HCT116 (cell line): ENCODE measurements around the gene NPDC1.
A peak's percentile ranks its signal among the peaks of the same experiment; 100 is the strongest.

Experiments
- CBX3 ChIP-seq: IDR thresholded peaks from 2 replicates; pipeline ENCODE4 v1.6.1; 2012; ENCODE audit warnings: low read depth
- ELF1 ChIP-seq: IDR thresholded peaks from 2 replicates; pipeline ENCODE4 v1.6.1; 2012; ENCODE audit warnings: low read depth, borderline replicate concordance
- EZH2 ChIP-seq: fragments of 200-600 bp; sonication (generic); IDR thresholded peaks from 2 replicates; pipeline ENCODE4 v1.6.1; 2017; ENCODE audit warnings: antibody characterized with exemption, mixed run types
- POLR2A ChIP-seq: IDR thresholded peaks from 2 replicates; pipeline ENCODE4 v1.7.0; 2011; ENCODE audit warnings: borderline replicate concordance; ENCODE audit not compliant: insufficient read depth, insufficient read length; ENCODE audit errors: extremely low read depth
- POLR2AphosphoS5 ChIP-seq: IDR thresholded peaks from 2 replicates; pipeline ENCODE4 v1.6.1; 2011; ENCODE audit warnings: mild to moderate bottlenecking, low read depth, low read length, moderate library complexity
- REST ChIP-seq: IDR thresholded peaks from 2 replicates; pipeline ENCODE4 v1.6.1; 2012; ENCODE audit warnings: low read depth
- SRF ChIP-seq: IDR thresholded peaks from 2 replicates; pipeline ENCODE4 v1.6.1; 2012; ENCODE audit warnings: low read depth
- ZFX ChIP-seq: fragments of 450-650 bp; IDR thresholded peaks from 2 replicates; pipeline ENCODE4 v1.6.1; 2017
- ZNF274 ChIP-seq: fragments of 200-500 bp; sonication (Bioruptor generic); IDR thresholded peaks from 2 replicates; pipeline ENCODE4 v1.6.1; 2014; ENCODE audit warnings: mild to moderate bottlenecking, low read depth, low read length, inconsistent platforms
- TF ChIP-seq, protein P1 (sequence below), 3 experiments: fragments of 200-600 bp in 1 of 3; sonication (generic) in 1 of 3; IDR thresholded peaks in 2 of 3; conservative IDR thresholded peaks in 1 of 3; 2 replicates each; pipeline ENCODE4 v1.5.1; 2012 to 2017; ENCODE audit warnings: low read depth in 2 of 3, low read length in 2 of 3, antibody characterized with exemption in 1 of 3, borderline replicate concordance in 1 of 3, control low read depth in 1 of 3, mild to moderate bottlenecking in 1 of 3, mixed read lengths in 1 of 3, mixed run types in 1 of 3, moderate library complexity in 1 of 3; ENCODE audit not compliant: insufficient read depth in 1 of 3
- TF ChIP-seq, protein P2 (sequence below): IDR thresholded peaks from 2 replicates; pipeline ENCODE4 v1.6.1; 2011; ENCODE audit warnings: mild to moderate bottlenecking, low read length, moderate library complexity; ENCODE audit not compliant: insufficient replicate concordance; ENCODE audit errors: extremely low read depth

- TF ChIP-seq ELF1: no peak
- TF ChIP-seq POLR2A: no peak
- TF ChIP-seq SRF: no peak
- no peak for TF ChIP-seq EZH2
- TF ChIP-seq, protein P1, sequence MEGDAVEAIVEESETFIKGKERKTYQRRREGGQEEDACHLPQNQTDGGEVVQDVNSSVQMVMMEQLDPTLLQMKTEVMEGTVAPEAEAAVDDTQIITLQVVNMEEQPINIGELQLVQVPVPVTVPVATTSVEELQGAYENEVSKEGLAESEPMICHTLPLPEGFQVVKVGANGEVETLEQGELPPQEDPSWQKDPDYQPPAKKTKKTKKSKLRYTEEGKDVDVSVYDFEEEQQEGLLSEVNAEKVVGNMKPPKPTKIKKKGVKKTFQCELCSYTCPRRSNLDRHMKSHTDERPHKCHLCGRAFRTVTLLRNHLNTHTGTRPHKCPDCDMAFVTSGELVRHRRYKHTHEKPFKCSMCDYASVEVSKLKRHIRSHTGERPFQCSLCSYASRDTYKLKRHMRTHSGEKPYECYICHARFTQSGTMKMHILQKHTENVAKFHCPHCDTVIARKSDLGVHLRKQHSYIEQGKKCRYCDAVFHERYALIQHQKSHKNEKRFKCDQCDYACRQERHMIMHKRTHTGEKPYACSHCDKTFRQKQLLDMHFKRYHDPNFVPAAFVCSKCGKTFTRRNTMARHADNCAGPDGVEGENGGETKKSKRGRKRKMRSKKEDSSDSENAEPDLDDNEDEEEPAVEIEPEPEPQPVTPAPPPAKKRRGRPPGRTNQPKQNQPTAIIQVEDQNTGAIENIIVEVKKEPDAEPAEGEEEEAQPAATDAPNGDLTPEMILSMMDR (IDR thresholded peaks at IDR 0.05 in 2 of 3, conservative IDR thresholded peaks at IDR 0.05 in 1 of 3; ENCODE audit: borderline replicate concordance in 1 of 3, insufficient read depth in 1 of 3, low read depth in 2 of 3, low read length in 2 of 3): peak in 2 of 3 experiments; percentile 85 to 96; a peak in 4 of 6 replicates
- TF ChIP-seq CBX3: no peak
- TF ChIP-seq REST: no peak
- no peak for TF ChIP-seq ZNF274
- TF ChIP-seq, protein P2, sequence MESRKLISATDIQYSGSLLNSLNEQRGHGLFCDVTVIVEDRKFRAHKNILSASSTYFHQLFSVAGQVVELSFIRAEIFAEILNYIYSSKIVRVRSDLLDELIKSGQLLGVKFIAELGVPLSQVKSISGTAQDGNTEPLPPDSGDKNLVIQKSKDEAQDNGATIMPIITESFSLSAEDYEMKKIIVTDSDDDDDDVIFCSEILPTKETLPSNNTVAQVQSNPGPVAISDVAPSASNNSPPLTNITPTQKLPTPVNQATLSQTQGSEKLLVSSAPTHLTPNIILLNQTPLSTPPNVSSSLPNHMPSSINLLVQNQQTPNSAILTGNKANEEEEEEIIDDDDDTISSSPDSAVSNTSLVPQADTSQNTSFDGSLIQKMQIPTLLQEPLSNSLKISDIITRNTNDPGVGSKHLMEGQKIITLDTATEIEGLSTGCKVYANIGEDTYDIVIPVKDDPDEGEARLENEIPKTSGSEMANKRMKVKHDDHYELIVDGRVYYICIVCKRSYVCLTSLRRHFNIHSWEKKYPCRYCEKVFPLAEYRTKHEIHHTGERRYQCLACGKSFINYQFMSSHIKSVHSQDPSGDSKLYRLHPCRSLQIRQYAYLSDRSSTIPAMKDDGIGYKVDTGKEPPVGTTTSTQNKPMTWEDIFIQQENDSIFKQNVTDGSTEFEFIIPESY: no peak
- TF ChIP-seq ZFX: no peak
- peak; percentile 27 for TF ChIP-seq POLR2AphosphoS5
Measured at GRCh38 chr9:137034709-137035506, 11.1 kb downstream of the NPDC1 start.
